Panc1 (cell line): ENCODE data around the gene NPEPL1.

ENCODE experiments used
- POLR2AphosphoS5 ChIP-seq: IDR thresholded peaks from 2 replicates; pipeline ENCODE4 v1.6.1; 2012; ENCODE audit warnings: mild to moderate bottlenecking, low read depth, low read length, moderate library complexity
- TCF7L2 ChIP-seq: IDR thresholded peaks from 2 replicates; pipeline ENCODE4 v1.6.1; 2011; ENCODE audit warnings: mild to moderate bottlenecking, low read depth, low read length, inconsistent platforms
- TF ChIP-seq, protein P1 (sequence below): fragments of 450-650 bp; IDR thresholded peaks from 2 replicates; pipeline ENCODE4 v1.5.1; 2017; ENCODE audit warnings: mild to moderate bottlenecking

- TF ChIP-seq, protein P1, sequence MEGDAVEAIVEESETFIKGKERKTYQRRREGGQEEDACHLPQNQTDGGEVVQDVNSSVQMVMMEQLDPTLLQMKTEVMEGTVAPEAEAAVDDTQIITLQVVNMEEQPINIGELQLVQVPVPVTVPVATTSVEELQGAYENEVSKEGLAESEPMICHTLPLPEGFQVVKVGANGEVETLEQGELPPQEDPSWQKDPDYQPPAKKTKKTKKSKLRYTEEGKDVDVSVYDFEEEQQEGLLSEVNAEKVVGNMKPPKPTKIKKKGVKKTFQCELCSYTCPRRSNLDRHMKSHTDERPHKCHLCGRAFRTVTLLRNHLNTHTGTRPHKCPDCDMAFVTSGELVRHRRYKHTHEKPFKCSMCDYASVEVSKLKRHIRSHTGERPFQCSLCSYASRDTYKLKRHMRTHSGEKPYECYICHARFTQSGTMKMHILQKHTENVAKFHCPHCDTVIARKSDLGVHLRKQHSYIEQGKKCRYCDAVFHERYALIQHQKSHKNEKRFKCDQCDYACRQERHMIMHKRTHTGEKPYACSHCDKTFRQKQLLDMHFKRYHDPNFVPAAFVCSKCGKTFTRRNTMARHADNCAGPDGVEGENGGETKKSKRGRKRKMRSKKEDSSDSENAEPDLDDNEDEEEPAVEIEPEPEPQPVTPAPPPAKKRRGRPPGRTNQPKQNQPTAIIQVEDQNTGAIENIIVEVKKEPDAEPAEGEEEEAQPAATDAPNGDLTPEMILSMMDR = no peak
- TF ChIP-seq TCF7L2 = no peak
- TF ChIP-seq POLR2AphosphoS5 = no peak
These were observed 22.8 kb downstream of the NPEPL1 start for GRCh38 chr20:58715391-58715800.
